GM18907 (cell line): Measurements from ENCODE around the gene WWC2.
"Not testable (repeated sequence)": the region's sequence is repeated elsewhere in the genome, so short reads cannot be mapped to it uniquely, and the experiment has no call there.

Experiments used
- ATAC-seq: cut with Tn5 transposase; IDR thresholded peaks from one replicate; pipeline ENCODE4 v1.9.1; 2021; ENCODE audit warnings: mild to moderate bottlenecking, moderate library complexity; ENCODE audit not compliant: unreplicated experiment

WWC2 gene

GRCh38 chr4:183100298-183100599, 1.2 kb downstream of the WWC2 start:
- ATAC-seq, result no peak

GRCh38 chr4:183100827-183101226, 1.8 kb downstream of the WWC2 start:
- ATAC-seq, result no peak

GRCh38 chr4:183101956-183102480, 3.0 kb downstream of the WWC2 start:
- ATAC-seq, result no peak

DNA sequence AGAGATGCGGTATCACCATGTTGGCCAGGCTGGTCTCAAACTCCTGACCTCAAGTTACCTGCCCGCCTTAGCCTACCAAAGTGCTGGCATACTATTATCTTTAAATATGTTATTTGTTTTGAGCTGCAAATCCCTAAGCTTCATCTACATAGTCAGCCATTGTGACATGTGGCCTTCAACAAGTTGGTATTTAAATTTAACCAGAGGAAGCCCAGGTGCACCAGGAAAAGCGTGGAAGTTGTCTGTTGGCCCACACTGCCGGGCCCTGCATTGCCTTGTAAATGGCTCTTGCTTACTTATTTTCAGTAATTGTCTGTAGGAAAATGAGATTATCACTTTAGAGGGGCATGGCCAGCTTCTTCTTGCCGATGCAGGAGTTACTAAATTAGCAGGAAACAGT, 6.0 kb downstream of the WWC2 start:
- ATAC-seq, result no peak

DNA sequence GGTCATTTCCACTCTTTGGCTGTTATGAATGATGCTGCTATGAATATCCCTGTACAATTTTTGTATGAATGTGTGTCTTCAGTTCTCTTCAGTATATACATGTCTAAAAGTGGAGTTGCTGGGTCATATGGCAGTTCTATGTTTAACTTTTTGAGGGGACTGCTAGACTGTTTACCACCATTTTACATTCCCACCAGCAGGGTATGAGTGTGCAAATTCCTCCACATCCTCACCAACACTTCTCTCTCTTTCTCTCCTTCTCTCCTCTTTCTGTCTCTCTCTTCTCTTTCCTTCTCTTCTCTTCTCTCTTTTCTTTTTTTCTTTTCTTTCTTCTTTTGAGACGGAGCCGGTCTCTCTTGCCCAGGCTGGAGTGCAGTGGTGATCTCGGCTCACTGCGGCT, 7.8 kb downstream of the WWC2 start:
- ATAC-seq, result no peak

DNA sequence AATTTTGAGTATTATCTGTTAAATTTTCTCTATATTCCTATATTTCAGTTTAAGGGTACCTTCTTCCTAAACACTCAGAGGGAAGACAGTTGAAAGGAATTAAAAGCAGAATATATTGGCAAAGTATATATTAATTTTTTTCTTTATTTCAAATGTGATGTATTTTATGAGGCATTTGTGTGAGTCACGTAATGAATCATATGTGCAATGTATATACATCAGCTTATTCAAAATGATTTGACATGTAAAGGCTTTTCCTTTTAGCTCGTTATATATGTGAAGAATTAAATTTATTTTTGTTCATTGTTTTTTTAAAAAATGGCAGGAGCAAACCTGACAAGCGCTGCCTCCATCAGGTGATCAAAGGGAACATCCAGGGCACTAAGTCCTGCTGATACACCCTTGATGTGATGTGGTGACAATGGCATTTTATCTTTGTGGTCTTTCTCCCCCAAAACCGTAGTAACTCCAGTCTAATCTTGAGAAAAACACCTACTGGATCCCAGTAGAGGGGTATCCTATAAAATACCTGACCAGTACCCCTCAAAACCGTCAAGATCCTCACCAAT, 8.9 kb downstream of the WWC2 start:
- ATAC-seq, result no peak

DNA sequence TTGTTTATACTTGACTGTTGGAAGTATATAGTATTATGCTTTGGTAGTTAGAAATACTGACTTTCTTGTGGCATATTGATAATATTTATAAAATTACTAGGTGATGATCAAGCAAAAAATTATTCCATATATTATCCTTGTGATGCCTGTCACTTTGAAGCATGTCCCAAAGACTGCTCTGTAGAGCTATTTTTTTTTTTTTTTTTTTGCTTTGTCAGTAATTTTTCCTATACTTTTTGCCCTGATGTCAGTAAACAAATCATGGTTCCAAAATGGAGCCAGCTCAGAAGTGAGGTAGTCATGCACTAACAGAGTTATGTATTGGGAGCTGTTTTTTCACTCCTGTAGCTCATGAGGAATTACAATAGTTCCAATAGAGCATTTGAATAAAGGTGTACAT, 11.2 kb downstream of the WWC2 start:
- no peak for ATAC-seq

GRCh38 chr4:183111452-183111885, 12.4 kb downstream of the WWC2 start:
- no peak for ATAC-seq

- no peak for ATAC-seq
These were observed 19.1 kb downstream of the WWC2 start for GRCh38 chr4:183118141-183118540.

DNA sequence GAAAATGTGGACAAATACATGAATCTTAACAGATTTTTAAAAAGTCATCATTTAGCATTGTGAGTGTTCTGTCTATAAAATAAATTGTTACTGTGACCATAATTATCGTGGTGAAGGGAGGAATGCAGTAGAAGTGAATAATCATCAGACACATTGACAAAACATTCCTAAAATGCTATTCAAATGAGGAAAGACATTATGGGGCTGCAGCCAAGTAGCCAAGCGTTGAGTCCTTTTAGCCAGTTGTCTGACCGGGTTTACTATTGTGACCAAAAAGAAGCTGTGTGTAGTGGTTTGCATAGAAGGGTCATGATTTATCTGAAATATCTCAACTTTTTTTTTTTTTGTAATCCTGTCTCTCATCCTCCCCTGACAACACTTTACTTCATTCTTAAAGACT, 19.5 kb downstream of the WWC2 start:
- ATAC-seq, result no peak

GRCh38 chr4:183121660-183122059, 22.6 kb downstream of the WWC2 start:
- not testable (repeated sequence) for ATAC-seq

DNA sequence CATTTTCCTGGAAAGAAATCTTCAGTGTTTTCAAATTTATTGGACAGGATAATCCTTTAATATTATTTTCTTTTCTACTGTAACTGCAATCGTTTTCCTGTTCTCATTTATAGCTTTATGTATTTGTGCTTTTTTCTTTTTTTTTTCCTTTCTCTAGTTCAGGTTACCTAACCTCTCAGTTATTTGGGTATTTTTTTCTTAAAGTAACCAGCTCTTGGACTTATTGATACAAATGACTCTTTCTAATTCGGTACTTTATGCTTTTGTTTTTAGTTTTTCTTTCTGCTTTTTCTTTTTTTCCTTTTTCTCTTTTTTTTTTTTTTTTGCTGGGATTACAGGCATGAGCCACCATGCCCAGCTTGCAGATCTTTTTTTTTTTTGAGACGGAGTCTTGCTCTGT, 25.2 kb downstream of the WWC2 start:
- no peak for ATAC-seq

GRCh38 chr4:183124865-183125264, 25.8 kb downstream of the WWC2 start:
- ATAC-seq, result no peak

DNA sequence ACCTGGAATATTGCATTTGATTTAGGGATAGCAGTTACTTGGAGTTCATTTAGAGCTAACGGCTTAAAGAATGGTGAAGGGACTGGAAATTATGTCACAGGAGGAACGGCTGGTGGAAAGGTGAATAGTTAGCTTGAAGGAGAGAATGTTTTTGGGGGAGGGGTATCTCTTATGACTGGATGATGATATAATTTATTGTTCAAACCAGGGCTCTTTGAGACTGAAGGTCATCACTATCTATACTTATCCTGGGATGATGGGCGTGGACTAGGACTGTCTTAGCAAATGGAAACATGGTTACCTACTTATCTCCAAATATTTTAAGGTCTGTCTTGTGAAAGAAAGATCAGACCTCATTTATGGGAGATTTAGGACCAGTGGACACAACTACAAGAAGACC, 30.1 kb downstream of the WWC2 start:
- no peak for ATAC-seq

DNA sequence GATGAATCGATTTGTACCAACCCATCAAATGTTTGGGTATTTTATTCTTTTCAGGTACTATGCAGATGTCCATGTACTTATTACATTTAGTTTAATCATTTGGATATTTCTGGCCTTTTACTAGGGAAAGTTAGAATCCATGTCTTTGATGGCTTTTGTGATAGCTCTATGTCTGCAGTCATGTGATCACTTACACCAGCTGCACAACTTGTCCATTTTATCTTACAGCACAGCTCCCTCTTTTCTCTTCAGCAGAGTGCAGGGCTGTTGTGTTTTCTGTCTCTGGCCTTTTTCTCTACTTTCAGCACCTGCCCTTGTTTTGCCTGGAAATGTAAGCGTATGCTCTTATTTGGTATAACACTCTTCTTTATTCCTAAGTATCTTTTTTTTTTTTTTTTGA, 30.6 kb downstream of the WWC2 start:
- ATAC-seq, result no peak

GRCh38 chr4:183130328-183131155, 31.5 kb downstream of the WWC2 start:
- no peak for ATAC-seq

DNA sequence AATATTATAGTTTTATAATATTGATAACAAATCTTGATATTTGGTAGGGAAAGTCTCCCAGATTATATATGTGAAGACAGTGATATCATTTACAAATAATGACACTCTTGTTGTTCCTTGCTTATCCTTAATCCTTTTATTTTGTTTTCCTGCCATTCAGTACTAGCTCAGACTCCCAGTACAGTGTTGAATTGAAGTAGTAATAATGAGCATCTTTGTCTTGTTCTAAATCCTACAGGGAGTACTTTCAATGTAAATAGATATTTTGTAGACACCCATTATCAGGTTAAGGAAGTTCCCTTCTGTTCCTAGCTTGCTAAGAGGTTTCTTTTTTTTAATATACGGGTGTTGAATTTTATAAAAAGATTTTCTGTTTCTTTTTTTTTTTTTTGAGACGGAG, 33.0 kb downstream of the WWC2 start:
- ATAC-seq, result no peak

DNA sequence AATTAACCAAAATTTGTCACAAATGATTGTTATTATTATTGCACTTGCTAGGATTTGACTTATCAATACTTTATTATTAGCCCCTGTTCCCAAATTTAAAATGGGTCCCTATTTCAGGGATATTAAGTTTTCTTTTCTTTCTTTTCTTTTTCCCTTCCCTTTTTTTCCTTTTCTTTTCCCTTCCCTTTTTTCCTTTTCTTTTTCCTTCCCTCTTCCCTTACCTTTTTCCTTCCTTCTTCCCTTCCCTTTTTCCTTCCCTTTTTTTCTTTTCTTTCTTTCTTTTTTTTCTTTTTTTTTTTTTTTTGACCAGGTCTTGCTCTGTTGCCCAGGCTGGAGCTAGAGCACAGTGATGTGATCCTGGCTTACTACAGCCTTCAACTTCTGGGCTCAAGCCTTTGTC, 33.8 kb downstream of the WWC2 start:
- ATAC-seq, result no peak

DNA sequence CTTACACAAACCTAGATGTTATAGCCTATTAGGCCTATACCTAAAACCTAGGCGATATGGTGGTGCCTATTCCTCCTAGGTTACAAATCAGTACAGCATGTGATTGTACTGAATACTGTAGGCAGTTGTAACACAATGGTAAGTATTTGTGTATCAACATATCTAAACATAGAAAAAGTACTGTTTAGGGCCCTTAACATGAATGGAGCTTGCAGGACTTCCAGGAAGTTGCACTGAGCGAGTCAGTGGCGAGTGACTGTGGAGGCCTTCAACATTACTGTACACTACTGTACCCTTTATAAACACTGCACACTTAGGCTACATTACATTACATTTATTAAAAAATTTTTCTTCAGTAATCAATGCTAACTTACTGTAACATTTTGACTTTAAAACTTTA, 37.8 kb downstream of the WWC2 start:
- ATAC-seq, result no peak

- no peak for ATAC-seq
These were observed 40.1 kb downstream of the WWC2 start for GRCh38 chr4:183139058-183139750.

DNA sequence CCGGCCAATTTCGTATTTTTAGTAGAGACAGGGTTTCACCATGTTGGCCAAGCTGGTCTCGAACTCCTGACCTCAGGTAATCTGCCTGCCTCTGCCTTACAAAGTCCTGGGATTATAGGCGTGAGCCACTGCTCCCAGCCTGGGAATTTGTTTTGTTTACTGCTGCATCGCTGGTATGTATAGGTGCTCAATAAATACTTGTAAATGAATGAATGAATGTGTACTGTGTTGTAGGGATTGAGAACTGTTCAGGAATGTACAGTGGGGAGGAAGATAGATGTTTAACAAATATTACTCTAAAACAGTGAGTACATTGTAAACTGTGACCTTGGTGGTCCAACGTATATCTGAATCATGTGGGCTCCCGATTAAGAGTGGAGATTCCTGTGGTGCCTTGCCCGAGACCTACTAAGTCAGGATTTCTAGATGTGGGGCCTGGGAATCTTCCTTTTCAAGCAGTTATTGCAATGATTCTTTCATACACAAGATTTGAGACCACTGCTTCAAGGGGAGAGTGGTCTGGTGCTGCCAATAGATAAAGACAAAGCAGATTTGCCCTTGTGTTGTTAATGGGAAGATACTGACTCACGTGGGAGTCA, 41.0 kb downstream of the WWC2 start:
- no peak for ATAC-seq

GRCh38 chr4:183140911-183141320, 41.9 kb downstream of the WWC2 start:
- ATAC-seq, result no peak
